Testis (tissue), 3 donors: ENCODE results near the gene PFKFB4. TPM values are rescaled to one million over a fixed set of nuclear protein-coding genes. Genes with fewer than 3 reads are reported as not detected.

ENCODE experiments used
- DNase-seq: peaks from one replicate; pipeline ENCODE4 v3.0.0-alpha.2; 2019
- H3K27ac ChIP-seq, 2 donors: fragments of 200-600 bp; sonication (generic); one replicate each; pipeline ENCODE4 v1.5.1; 2019
- H3K27me3 ChIP-seq: fragments of 200-600 bp; sonication (generic); one replicate; pipeline ENCODE4 v1.5.1; 2019
- H3K36me3 ChIP-seq: fragments of 200-600 bp; sonication (generic); one replicate; pipeline ENCODE4 v1.5.1; 2017; ENCODE audit warnings: low read depth; ENCODE audit errors: missing control alignments
- H3K4me1 ChIP-seq: fragments of 200-600 bp; sonication (generic); one replicate; pipeline ENCODE4 v1.5.1; 2019
- H3K4me3 ChIP-seq, 2 donors: fragments of 200-600 bp; sonication (generic); one replicate each; pipeline ENCODE4 v1.5.1; 2017 to 2019
- H3K9me3 ChIP-seq: fragments of 200-600 bp; sonication (generic); one replicate; pipeline ENCODE4 v1.5.1; 2017
- CTCF ChIP-seq, 3 experiments: fragments of 450-650 bp in 2 of 3; fragments of 200-600 bp in 1 of 3; sonication (generic) in 1 of 3; IDR thresholded peaks; one replicate each; pipeline ENCODE4 v1.5.1; 2016 to 2019; ENCODE audit warnings: antibody characterized with exemption in 3 of 3, mild to moderate bottlenecking in 2 of 3, moderate library complexity in 1 of 3
- POLR2A ChIP-seq: fragments of 450-650 bp; IDR thresholded peaks from one replicate; pipeline ENCODE4 v1.6.1; 2017; ENCODE audit warnings: antibody characterized with exemption, mild to moderate bottlenecking, moderate library complexity
- WGBS, 2 donors: methylation state at CpG; one replicate each; pipeline ENCODE4 v1.1.5; 2018; 5-methylcytosine and 5-hydroxymethylcytosine counted together
- intact Hi-C: fragments of 100-400 bp; cut with DNase I; formaldehyde crosslinking; loops from one replicate; pipeline ENCODE4 v1.15.1; 2023; ENCODE audit warnings: low total_unique reads
- polyA plus RNA-seq: library from polyadenylated mRNA; stranded (reverse); fragments of 350-450 nt; fragmentation: Illumina TruSeq; extraction: RNeasy Lipid Tissue Mini Kit (QIAGEN cat#74804); gene quantifications from one replicate; pipeline ENCODE4 v1.2.3, GENCODE V29; 2014; ENCODE audit warnings: low read depth, low replicate concordance; ENCODE audit not compliant: insufficient read depth
- total RNA-seq, 2 donors: library from RNA; depleted of rRNA; stranded (reverse); fragments of >200 nt; gene quantifications; one replicate each; pipeline ENCODE4 v1.2.3, GENCODE V29; 2016

The PFKFB4 gene
- total and polyA plus RNA-seq, 3 donors from 2014 or later = 57.3 to 136 (median 134) TPM

DNA sequence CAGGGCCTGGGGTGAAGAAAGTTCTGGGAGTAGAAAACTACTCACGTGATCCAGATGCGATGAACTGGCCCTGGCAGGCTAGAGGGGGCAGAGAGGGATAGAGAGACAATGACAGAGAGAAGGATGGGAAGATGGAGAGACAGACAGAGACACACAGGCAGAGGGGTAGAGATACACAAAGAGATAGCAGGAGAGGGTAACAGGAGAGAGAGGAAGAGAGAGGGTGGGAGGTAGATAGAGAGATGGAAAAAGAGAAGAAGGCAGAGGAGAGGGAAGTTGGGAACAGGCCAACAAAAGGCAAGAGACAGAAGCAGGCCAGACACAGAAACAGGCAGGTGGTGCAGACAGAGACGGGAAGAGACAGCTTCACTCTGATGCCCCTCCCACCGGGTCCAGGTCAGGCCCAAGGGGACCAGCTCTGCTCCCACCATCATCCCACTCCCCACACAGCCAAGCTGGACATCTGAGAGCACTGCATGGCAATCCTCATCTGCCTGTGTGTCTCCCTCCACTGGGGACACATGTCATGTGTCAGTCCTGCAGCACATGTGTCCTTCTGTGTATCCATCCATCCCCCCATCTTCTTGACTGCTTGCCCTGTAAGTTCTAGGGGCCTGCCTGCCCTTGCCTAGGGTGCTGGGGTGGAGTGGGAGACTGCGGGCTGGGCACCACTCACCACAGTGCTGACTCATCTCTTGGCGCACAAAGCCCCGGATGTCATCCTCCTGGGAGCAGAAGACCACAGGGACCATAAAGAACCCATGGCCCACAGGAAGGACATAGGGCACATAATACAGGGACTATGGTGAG lies 9.2 kb upstream of the PFKFB4 start:
- TF ChIP-seq POLR2A = no peak
- no peak for TF ChIP-seq CTCF (IDR thresholded peaks at IDR 0.05)
- Histone ChIP-seq H3K4me3 (no peak overlapping the region), H3K9me3 (no peaks in the 10 kb centered on the region), H3K27ac (no peak overlapping the region), H3K4me1 (peaks cover 4% of the 10 kb centered on the region), H3K36me3 (no peaks in the 10 kb centered on the region), H3K27me3 (no peaks in the 10 kb centered on the region)
- intact Hi-C loops = no loop called here
- DNase-seq = no peak
- 67 to 82% methylated on average over 7 of the region's 7 CpGs for WGBS, 2 donors

- no peak for DNase-seq
- Histone ChIP-seq H3K27ac (no peak overlapping the region), H3K9me3 (no peaks in the 10 kb centered on the region), H3K36me3 (no peaks in the 10 kb centered on the region), H3K27me3 (no peaks in the 10 kb centered on the region), H3K4me1 (peaks cover 10% of the 10 kb centered on the region), H3K4me3 (no peak overlapping the region)
- TF ChIP-seq POLR2A (no peak), CTCF (IDR thresholded peaks at IDR 0.05) (no peak)
- WGBS, 2 donors = 91 to 93% methylated on average over 3 to 10 of the region's 11 CpGs
- intact Hi-C loops = no loop called here
Measured at GRCh38 chr3:48565186-48565585, 8.6 kb upstream of the PFKFB4 start.

- DNase-seq = no peak
- Histone ChIP-seq H3K4me1 (peaks cover 15% of the 10 kb centered on the region), H3K9me3 (no peaks in the 10 kb centered on the region), H3K27me3 (no peaks in the 10 kb centered on the region), H3K36me3 (no peaks in the 10 kb centered on the region), H3K4me3 (no peak overlapping the region), H3K27ac (no peak overlapping the region)
- TF ChIP-seq CTCF (IDR thresholded peaks at IDR 0.05) (no peak), POLR2A (no peak)
- intact Hi-C loops = no loop called here
- 91 to 94% methylated on average over 9 to 11 of the region's 11 CpGs for WGBS, 2 donors
Measured at GRCh38 chr3:48564667-48565066, 8.1 kb upstream of the PFKFB4 start.

DNA sequence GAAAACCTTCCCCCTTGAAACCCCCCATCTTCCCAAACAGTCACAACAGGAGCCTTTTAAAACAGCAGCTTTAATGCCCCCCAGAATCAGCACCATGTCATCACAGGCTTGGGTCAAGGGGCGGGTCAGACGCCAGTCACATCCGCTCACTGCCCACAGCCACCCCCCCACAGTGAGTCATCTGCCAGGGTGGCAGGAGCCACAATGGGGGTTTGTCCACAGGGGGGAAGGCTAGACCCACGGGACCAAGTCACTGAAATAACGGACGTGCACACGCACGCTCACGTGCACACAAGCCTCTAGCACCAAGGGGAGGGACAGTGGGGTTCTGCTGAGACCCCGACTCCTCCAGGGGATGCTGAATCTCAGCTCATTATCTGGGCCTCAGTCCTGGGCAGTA lies 7.4 kb upstream of the PFKFB4 start:
- DNase-seq = peak; percentile 39
- no peaks in the 10 kb centered on the region for H3K36me3 ChIP-seq
- H3K9me3 ChIP-seq = no peaks in the 10 kb centered on the region
- no peak overlapping the region for H3K4me3 ChIP-seq
- TF ChIP-seq POLR2A (no peak), CTCF (IDR thresholded peaks at IDR 0.05) (no peak)
- WGBS, 2 donors = 80 to 89% methylated on average over 8 to 10 of the region's 10 CpGs
- H3K4me1 ChIP-seq = peaks cover 21% of the 10 kb centered on the region
- intact Hi-C loops = no loop called here
- H3K27ac ChIP-seq = no peak overlapping the region
- no peaks in the 10 kb centered on the region for H3K27me3 ChIP-seq
